SU-DHL-6 (cell line): ENCODE measurements around the gene DNM2.
"Not testable (repeated sequence)": the region's sequence is repeated elsewhere in the genome, so short reads cannot be mapped to it uniquely, and the experiment has no call there.

Source experiments
- CTCF ChIP-seq: fragments of 200-600 bp; sonication (generic); IDR thresholded peaks from one replicate; pipeline ENCODE4 v1.5.1; 2017; ENCODE audit warnings: antibody characterized with exemption, mild to moderate bottlenecking, low read length, moderate library complexity; ENCODE audit not compliant: insufficient read depth, poor library complexity, severe bottlenecking
- EZH2phosphoT487 ChIP-seq: fragments of 200-600 bp; sonication (generic), shearing (Covaris generic); conservative IDR thresholded peaks from 2 replicates; pipeline ENCODE4 v1.6.1; 2018; ENCODE audit warnings: mild to moderate bottlenecking, antibody characterized with exemption, low read length, moderate library complexity, mixed read lengths

- TF ChIP-seq CTCF, EZH2phosphoT487: not testable (repeated sequence)
Observed at GRCh38 chr19:10746437-10746836, 28.6 kb downstream of the DNM2 start.
